BE2C (cell line): Measurements from ENCODE around the gene SLC38A5.
A peak's percentile ranks its signal among the peaks of the same experiment; 100 is the strongest.

Experiments
- DNase-seq: peaks from one replicate; pipeline ENCODE4 v3.0.0-alpha.2; 2020
- H3K27me3 ChIP-seq: fragments of 250-450 bp; sonication (Bioruptor Pico); 2 replicates; pipeline ENCODE4 v1.5.1; 2020; ENCODE audit warnings: mild to moderate bottlenecking
- H3K36me3 ChIP-seq: fragments of 250-450 bp; sonication (Bioruptor Pico); 2 replicates; pipeline ENCODE4 v1.5.1; 2020; ENCODE audit warnings: mild to moderate bottlenecking
- H3K4me1 ChIP-seq: fragments of 250-450 bp; sonication (Bioruptor Pico); 2 replicates; pipeline ENCODE4 v1.5.1; 2020
- H3K4me3 ChIP-seq: 2 replicates; pipeline ENCODE4 v1.5.1; 2011; ENCODE audit warnings: low read depth, low read length
- H3K9me3 ChIP-seq: fragments of 250-450 bp; sonication (Bioruptor Pico); 2 replicates; pipeline ENCODE4 v1.5.1; 2020
- CTCF ChIP-seq: IDR thresholded peaks from 2 replicates; pipeline ENCODE4 v1.5.1; 2012; ENCODE audit warnings: mild to moderate bottlenecking, low read depth, low read length

The SLC38A5 gene

GRCh38 chrX:48480142-48480541 is 10.1 kb upstream of the SLC38A5 start:
- peaks cover 7% of the 10 kb centered on the region for H3K36me3 ChIP-seq

DNA sequence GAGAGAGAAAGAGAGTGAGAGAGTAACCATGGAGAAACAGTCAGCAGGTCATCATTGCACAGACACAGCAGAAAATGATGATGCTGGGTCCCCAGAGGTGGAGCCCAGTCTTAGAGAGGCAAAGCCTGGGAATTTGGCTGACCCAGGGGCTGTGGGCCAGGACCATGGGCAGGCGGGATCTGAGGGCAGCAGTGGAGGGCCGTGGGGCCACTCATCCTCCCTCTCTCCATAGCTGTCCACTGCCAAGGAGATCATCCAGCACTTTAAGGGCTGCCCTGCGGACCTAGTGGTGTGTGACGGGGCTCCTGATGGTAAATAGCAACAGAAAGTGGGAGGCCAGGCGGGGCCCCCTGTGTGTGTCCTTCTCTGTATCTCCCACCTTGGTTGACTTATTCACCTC is 8.7 kb upstream of the SLC38A5 start:
- TF ChIP-seq CTCF: no peak
- H3K36me3 ChIP-seq: peaks cover 7% of the 10 kb centered on the region
- no peaks in the 10 kb centered on the region for H3K9me3 ChIP-seq
- H3K4me3 ChIP-seq: no peak overlapping the region
- DNase-seq: no peak
- H3K27me3 ChIP-seq: no peaks in the 10 kb centered on the region
- H3K4me1 ChIP-seq: no peaks in the 10 kb centered on the region

More at GRCh38 chrX:48480142-48480541, 10.1 kb upstream of the SLC38A5 start:
- no peak for TF ChIP-seq CTCF
- H3K4me3 ChIP-seq: no peak overlapping the region
- H3K4me1 ChIP-seq: no peaks in the 10 kb centered on the region
- DNase-seq: no peak
- no peaks in the 10 kb centered on the region for H3K9me3 ChIP-seq
- no peaks in the 10 kb centered on the region for H3K27me3 ChIP-seq

DNA sequence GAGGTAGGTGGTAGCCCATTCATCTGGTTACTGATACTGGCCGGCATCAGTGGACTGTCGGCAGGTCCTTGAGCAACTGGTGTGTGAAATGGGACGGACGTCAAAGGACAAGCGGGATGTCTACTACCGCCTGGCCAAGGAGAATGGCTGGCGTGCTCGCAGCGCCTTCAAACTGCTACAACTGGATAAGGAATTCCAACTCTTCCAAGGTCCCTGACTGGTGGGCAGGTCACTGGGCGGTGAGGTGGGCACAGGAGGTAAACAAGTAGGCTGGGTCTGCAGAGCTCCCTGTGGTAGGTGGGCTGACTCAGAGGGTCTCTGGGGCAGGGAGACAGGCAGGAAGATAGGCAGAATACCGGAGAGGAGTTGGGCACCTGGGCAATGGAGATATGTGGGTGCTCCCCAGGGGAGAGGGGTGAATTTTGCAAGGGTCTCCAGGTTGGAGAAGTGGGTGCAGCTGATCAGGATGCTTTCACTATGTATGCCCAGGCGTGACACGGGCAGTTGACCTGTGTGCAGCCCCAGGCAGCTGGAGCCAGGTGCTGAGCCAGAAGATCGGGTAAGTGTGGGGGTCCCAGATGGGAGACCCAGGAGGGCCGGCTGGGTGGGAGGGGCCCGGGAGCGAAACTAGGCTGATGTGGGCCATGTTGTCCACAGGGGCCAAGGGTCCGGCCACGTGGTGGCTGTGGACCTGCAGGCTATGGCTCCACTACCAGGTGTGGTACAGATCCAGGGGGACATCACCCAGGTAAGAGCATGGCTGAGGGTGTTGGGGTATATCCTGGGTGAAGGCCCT is 8.1 kb upstream of the SLC38A5 start:
- no peak for TF ChIP-seq CTCF
- no peak for DNase-seq
- Histone ChIP-seq H3K4me1 (no peaks in the 10 kb centered on the region), H3K4me3 (no peak overlapping the region), H3K27me3 (no peaks in the 10 kb centered on the region), H3K9me3 (no peaks in the 10 kb centered on the region), H3K36me3 (peaks cover 7% of the 10 kb centered on the region)

- peaks cover 7% of the 10 kb centered on the region for H3K36me3 ChIP-seq
- H3K9me3 ChIP-seq: no peaks in the 10 kb centered on the region
- H3K27me3 ChIP-seq: no peaks in the 10 kb centered on the region
- no peaks in the 10 kb centered on the region for H3K4me1 ChIP-seq
- peak overlapping the region; percentile 89 for H3K4me3 ChIP-seq
- no peak for DNase-seq
- TF ChIP-seq CTCF: no peak
Observed at GRCh38 chrX:48476919-48477318, 6.9 kb upstream of the SLC38A5 start.

DNA sequence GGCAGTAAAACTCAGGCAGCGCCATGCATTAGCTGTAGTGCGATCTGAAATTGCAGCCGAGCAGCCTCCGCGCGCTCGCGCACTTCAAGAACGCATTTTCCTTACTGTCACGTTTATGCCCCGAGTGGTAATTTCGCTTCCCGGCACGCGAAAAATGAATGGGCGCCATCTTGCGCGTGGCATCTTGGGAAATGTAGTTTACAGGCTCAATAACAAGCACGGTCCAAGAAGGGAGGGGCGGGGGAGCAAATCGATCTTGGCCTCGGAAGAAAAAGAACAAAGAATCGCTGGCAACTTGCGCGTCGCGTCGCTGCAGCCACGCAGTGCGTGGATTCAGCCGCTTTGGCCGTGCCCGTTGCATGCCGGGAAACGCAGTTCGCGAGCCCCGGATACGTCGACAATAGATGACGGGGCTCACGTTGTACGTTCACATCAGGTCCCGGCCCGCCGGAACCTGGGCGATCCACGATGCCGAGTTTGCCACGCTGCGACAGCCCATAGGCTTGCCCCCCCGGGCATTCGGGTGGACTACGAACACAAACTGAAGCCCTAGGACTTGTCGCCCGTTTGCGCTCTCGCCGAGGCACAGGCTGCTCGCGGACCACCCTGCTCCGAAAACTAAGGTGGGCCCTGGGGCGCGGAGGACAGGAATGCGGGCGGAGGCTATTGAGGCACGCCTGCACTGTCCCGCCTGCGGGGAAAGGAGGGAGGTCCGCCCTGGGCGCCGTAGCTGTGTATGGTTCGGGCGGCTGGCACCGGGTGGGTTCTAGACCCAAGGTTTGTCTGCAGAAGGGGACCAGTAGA is 5.9 kb upstream of the SLC38A5 start, which contains the start of gene FTSJ1:
Gene FTSJ1, plus strand, starts transcription at position 426 of the 804 bp plus-strand sequence. CDS start 1,849 bp downstream, outside the sequence.
- no peaks in the 10 kb centered on the region for H3K9me3 ChIP-seq
- peak; percentile 86 for DNase-seq
- no peaks in the 10 kb centered on the region for H3K27me3 ChIP-seq
- H3K36me3 ChIP-seq: peaks cover 7% of the 10 kb centered on the region
- H3K4me3 ChIP-seq: peak within 1 kb of the TSS; percentile 89
- H3K4me1 ChIP-seq: no peaks in the 10 kb centered on the region
- TF ChIP-seq CTCF: no peak
